ENCODE data around the gene ZNF467. TPM values are rescaled to one million over a fixed set of nuclear protein-coding genes. Genes with fewer than 3 reads are reported as not detected.

The ZNF467 gene
- total RNA-seq, 1 donor from 2014 or later = 2.3 TPM

GRCh38 chr7:149723082-149723767, 50.2 kb downstream of the ZNF467 start:
- Mint-ChIP-seq H3K27me3 (ENCODE audit: low read depth) (no peaks in the 10 kb centered on the region), H3K4me1 (peaks cover 19% of the 10 kb centered on the region), H3K9me3 (no peaks in the 10 kb centered on the region), H3K36me3 (ENCODE audit: low read depth) (peaks cover 6% of the 10 kb centered on the region), H3K27ac (ENCODE audit: unreplicated experiment) (no peak overlapping the region), H3K4me3 (no peak overlapping the region)
- no peak for DNase-seq (ENCODE audit: low read depth, low spot score)
- no peak for TF ChIP-seq CTCF (conservative IDR thresholded peaks at IDR 0.05)

GRCh38 chr7:149722356-149722957, 50.9 kb downstream of the ZNF467 start:
- Mint-ChIP-seq H3K4me3 (peak overlapping the region; percentile 9), H3K27me3 (ENCODE audit: low read depth) (no peaks in the 10 kb centered on the region), H3K4me1 (peaks cover 19% of the 10 kb centered on the region), H3K36me3 (ENCODE audit: low read depth) (peaks cover 6% of the 10 kb centered on the region), H3K9me3 (no peaks in the 10 kb centered on the region), H3K27ac (ENCODE audit: unreplicated experiment) (no peak overlapping the region)
- no peak for DNase-seq (ENCODE audit: low read depth, low spot score)
- TF ChIP-seq CTCF (conservative IDR thresholded peaks at IDR 0.05) = no peak

DNA sequence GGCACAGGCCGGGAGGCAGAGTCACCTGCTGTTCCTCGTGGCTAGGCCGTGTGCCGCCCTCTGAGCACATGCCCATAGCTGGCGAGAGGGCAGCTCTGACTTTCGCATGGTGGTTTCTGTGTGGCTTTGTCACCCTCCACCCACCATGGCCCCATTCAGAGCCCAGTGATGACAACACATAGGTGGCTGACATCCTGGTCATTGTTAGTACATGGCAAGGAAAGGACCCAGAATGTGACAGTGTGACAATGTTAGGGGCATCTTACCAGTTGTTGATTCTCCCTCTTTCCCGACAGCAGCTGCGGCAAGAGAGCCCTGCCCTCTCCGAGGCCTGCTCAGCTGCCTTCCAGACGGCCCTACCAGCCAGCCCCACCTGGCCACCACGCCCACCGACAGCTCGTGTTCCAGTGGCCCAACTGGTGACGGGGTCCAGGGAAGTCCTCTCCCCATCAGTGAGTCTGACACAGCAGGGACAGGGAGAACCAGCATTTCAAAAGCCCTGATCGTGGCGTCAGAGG, 52.2 kb downstream of the ZNF467 start:
- no peak for TF ChIP-seq CTCF (conservative IDR thresholded peaks at IDR 0.05)
- DNase-seq (ENCODE audit: low read depth, low spot score) = no peak
- Mint-ChIP-seq H3K36me3 (ENCODE audit: low read depth) (peaks cover 3% of the 10 kb centered on the region), H3K27me3 (ENCODE audit: low read depth) (no peaks in the 10 kb centered on the region), H3K4me3 (no peak overlapping the region), H3K4me1 (peaks cover 27% of the 10 kb centered on the region), H3K9me3 (no peaks in the 10 kb centered on the region), H3K27ac (ENCODE audit: unreplicated experiment) (no peak overlapping the region)

DNA sequence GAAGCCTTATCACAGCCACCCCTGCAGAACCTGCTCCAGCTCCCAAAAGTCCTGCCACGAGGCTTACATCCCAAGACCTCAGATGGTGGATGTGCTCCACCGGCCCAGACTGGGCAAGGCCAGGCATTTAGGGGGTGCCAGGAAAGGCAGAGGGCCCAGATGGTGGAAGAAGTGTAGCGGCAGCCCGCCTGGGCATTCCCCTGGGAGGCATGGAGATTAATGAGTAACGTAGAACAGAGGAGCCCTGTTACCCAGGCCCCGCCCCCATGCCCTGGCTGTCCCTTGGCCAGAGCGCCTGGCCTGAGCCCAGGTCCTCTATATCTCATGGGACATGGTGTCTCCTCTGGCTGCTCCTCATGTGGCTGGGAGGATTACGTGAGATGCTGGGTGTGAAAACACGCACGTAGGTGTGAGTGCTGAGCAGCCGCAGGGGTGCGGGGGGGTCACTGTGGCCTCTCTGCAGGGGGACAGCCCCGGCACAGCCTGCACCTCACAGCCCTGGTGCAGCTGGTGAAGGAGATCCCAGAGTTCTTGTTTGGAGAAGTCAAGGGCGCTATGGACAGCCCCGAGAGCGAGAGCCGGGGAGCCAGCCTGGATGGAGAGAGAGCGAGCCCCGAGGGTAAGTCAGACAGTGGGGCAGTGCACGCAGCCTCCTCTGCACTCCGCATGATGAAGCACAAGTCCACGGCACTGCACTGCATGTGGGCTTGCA, 52.9 kb downstream of the ZNF467 start:
- Mint-ChIP-seq H3K36me3 (ENCODE audit: low read depth) (peaks cover 3% of the 10 kb centered on the region), H3K9me3 (no peaks in the 10 kb centered on the region), H3K27ac (ENCODE audit: unreplicated experiment) (peak overlapping the region; percentile 83), H3K4me1 (peaks cover 33% of the 10 kb centered on the region), H3K27me3 (ENCODE audit: low read depth) (no peaks in the 10 kb centered on the region), H3K4me3 (peak overlapping the region; percentile 38)
- no peak for TF ChIP-seq CTCF (conservative IDR thresholded peaks at IDR 0.05)
- DNase-seq (ENCODE audit: low read depth, low spot score) = peak; percentile 31

- no peak for DNase-seq (ENCODE audit: low read depth, low spot score)
- H3K9me3 Mint-ChIP-seq = no peaks in the 10 kb centered on the region
- no peak for TF ChIP-seq CTCF (conservative IDR thresholded peaks at IDR 0.05)
- no peak overlapping the region for H3K27ac Mint-ChIP-seq (ENCODE audit: unreplicated experiment)
- H3K36me3 Mint-ChIP-seq (ENCODE audit: low read depth) = peaks cover 3% of the 10 kb centered on the region
- no peak overlapping the region for H3K4me3 Mint-ChIP-seq
- no peaks in the 10 kb centered on the region for H3K27me3 Mint-ChIP-seq (ENCODE audit: low read depth)
- peaks cover 38% of the 10 kb centered on the region for H3K4me1 Mint-ChIP-seq
These were observed 53.5 kb downstream of the ZNF467 start for GRCh38 chr7:149719912-149720335.

Measured in neural crest cell (in vitro differentiated cells).